Measurements from ENCODE around the gene FOXJ3.

GRCh38 chr1:42175314-42176054 is 159.6 kb downstream of the FOXJ3 start:
- TF ChIP-seq POLR2A (IDR thresholded peaks at IDR 0.05) (no peak), CTCF (IDR thresholded peaks at IDR 0.05) (no peak)

Data from uterus (tissue), 2 donors.